HK-2 (cell line): ENCODE data around the gene AGPAT2.

ENCODE experiments used
- DNase-seq: peaks from one replicate; pipeline ENCODE4 v3.0.0-alpha.2; 2018; ENCODE audit not compliant: unreplicated experiment

The AGPAT2 gene

GRCh38 chr9:136700959-136701667, 13.9 kb upstream of the AGPAT2 start:
- no peak for DNase-seq

- no peak for DNase-seq
Measured at GRCh38 chr9:136700304-136700703, 13.0 kb upstream of the AGPAT2 start.

GRCh38 chr9:136698635-136699246, 11.5 kb upstream of the AGPAT2 start:
- DNase-seq: no peak

DNA sequence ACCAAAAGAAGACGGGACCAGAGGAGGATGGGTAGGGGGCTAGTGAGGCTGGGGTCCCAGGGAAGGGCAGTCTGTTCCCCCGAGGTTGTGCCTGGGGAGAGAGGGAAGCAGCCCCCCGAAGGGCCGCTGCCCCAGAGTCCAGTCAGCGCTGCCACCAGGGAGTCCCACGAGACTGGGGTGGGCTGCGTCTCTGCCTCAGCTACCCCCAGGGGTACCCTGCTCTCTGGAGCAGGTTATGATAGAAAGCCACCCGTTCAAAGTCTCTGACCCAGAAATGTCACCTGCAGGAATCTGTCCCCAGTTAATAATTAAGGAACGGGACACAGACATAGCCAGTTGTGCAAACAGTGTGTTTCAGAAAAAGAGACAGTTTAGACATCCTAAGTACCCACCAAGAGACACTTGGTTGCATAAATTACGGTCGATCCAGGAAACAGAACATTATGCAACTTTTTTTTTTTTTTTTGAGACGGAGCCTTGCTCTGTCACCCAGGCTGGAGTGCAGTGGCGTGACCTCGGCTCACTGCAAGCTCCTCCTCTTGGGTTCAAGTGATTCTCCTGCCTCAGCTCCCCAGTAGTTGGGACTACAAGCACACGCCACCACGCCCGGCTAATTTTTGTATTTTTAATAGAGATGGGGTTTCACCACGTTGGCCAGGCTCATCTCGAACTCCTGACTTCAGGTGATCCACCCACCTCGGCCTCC, 10.7 kb upstream of the AGPAT2 start:
- DNase-seq: no peak

DNA sequence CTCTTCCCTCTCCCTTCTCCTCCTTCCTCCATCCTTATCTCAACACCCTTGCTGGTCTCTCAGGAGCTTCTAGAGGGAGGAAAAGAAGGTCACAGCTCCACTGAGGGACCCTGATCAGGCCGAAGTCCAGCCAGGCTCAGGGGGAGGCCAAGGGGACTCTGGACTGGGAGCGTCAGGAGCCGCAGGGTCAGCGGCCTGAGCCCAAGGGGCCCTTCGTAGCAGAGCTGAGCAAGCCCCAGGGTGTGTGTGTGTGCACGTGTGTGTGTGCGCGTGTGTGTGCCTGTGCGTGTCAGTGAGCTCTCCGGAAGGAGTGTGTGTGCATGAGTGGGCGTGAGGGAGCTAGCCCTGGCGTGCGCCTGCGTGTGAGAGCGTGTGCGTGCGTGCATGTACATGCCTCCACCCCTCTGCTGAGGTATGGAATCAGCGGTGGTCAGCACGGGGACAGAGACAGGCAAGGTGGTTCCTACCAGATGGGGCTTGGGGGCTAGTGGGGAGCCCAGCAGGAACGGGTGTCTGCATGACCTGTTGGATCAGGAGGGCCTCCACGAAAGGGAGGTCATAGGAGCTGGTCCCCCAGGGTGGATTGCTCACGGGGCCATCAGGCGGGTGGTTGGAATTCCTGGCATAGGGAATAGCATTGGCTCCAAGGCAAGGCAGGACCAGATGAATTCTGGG, 10.0 kb upstream of the AGPAT2 start:
- DNase-seq: peak; percentile 60

- DNase-seq: no peak
Measured at GRCh38 chr9:136696502-136696901, 9.2 kb upstream of the AGPAT2 start.

DNA sequence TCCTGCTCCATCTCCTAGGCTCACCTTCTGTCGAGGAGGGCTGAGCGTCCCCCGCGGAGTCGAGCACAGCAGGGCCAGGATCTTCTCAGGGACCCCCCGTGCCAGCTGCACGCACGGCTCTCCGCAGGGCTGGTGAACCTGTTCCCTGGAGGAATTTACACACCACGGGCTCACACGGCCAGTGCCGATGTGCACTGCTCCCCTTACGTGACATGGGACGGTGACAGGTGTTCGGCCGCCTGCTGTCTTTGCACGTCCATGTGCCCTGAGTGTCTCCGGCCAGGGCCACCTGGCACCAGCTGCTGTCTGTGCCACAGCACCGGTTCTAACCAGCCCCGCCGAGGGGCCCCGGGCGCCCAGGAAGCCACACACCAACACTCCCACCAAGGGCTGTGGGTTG, 8.7 kb upstream of the AGPAT2 start:
- DNase-seq: no peak

DNA sequence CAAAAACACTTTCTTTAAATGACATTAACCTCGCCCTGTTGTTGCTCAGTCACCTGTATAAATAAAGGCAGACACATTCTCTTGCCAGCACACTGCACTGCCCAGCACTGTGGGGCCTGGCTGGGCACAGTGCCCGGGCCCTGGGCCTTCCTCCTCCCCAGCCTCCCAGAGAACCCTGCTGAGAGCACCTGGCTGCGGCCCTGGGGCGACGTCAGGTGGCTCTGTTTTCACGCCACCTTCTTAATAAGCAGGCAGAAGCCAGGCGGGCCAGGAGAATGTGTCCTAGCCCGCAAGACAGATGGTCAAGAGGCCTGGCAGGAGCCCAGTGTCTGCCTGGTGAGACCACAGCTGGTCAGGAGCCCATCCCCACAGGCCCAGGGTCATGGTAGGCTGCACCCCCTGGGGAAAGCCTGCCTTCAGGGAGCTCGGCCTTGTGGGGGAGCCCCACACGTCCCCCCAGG, 8.2 kb upstream of the AGPAT2 start:
- DNase-seq: no peak

DNA sequence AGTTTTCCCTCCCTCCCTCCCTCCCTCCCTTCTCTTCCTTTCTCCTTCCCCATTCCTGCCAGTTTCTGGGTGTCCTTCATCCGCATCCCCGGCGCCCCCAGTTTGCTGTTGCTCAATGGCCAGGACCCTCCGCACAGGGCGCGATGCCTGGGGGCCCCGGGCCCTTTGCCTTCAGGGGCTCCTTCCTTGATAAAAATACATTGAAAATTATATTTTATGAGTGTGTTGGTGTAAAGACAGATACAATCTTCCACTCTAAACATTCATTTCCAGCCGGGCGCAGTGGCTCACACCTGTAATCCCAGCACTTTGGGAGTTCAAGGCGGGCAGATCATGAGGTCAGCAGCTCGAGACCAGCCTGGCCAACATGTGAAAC, 7.6 kb upstream of the AGPAT2 start:
- DNase-seq: no peak

DNA sequence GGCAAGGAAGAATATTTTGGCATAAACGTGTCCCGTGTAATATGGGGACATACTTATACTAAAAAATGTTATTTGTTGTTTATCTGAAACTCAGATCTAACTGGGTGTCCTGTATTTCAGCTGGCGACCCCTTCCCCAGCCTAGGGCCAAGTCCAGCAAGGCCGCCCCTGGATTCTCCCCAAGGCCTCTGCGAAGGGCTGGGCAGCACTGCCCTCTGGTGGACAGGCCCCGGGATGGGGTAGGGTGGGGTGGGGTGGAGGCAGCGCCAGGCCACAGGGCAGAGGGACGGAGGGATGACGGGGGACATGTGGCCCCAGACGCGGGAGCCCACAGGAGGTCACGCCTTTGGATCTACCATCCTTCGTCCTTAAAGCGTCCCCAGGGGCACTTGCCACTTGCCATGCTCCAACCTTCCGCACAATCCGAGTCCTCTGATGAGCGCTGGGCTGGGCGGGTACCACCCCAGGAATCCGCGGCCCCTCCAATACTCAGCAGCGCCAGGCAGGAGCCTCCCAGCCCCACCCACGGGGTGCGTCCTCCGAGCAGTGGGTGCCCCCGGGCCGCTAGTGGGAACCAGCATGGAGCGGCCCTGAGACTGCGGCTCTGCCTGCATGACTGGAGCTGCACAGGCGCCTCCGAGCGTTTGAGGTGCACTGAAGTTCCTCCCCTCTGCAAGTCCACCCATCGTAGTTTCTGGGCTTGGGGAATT, 7.1 kb upstream of the AGPAT2 start:
- peak; percentile 61 for DNase-seq

DNA sequence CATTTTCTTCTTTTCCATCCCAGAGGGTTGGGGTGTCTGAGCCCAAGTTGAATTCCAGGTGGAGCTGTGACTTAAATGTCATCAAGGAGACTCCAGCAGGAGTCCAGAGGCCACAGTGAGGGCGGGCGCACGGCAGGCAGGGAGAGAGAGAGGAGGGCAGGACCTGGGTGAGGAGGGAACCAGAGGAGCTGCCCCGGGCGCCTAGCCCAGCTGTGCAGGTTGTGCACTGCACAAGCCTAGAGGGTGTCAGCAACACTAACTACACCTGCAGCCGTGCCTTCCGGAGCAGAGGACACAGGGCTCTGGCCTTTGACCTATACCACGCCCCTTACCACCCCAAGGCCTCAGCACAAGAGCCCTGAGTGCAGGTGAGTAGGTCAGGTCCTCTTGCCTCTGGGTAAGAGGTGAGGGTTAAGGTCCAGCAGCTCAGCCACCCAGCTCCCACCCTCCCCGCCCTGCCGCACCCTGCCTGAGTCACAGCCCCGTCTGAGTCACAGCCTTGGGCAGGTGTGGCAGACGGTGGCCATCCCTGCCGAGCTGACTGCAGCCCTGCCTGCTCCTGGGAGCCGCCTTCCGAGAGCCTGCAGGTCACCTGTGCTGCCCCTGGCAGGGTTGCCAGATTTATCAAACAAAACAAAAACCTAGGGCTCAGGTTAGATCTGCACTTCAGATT, 6.4 kb upstream of the AGPAT2 start:
- peak; percentile 76 for DNase-seq

GRCh38 chr9:136693135-136693489, 5.9 kb upstream of the AGPAT2 start:
- no peak for DNase-seq

- no peak for DNase-seq
Measured at GRCh38 chr9:136692185-136693134, 5.2 kb upstream of the AGPAT2 start.

DNA sequence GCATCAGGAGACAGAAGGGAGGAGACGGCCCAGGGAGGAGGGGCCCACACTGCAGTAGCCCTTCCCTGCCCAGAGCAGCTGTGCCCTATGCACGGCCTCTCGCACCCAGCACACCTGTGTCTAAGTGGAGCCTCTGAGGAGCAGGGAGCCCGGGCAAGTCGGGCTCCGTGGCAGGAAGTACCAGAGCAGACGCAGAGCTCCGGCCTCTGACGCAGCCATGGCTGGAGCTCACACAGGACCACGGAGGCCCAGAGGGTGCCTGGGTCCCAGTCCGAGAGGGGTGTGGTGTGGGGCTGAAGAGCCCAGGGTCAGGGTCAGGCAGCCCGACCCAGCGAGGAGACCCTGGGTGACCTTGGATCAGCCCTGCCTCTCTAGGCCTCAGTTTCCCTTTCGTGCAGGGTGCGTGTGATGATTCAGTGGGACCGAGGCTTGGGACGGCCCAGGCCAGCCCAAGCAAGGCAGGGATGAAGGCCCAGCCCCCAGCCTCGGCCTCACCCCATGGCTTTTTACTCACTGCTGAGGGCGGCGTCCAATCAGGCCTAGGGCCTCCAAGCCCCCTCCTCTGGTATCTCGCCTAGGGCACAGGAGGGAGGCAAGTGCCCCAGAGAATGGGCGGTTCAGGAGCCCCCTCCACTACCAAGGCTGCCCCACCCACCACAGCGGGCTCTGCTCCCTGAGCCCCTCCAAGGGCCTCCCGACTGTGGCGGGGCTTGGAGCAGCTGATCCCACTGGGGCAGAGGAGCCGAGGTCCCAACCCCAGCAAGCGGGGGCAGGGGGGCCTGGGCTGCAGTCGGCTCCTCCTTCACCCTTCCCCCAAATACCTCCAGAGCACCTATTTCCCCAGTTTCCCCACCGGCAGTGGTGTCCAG, 4.3 kb upstream of the AGPAT2 start:
- no peak for DNase-seq

DNA sequence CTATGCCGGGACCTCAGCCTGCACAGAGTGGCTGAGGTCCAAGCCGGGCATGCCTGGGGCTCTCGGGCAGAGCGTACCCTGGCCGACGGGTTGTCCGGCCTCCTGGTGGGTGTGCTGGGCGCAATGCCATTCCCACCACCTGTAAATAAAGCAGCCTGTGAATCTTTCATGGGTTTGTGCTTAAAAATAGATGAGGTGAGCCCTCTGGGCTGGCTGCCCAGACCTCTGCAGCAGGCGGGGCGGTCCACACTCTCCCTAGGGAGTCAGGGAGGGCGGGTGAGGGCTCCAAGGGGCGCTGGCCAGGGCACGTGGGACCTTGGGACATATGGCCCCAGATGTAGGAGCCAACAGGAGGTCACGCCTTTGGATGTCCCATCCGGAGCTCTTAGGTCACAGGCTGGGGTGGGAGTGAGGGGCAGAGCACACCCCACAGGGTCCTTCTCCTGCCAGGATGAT, 3.6 kb upstream of the AGPAT2 start:
- DNase-seq: no peak

DNA sequence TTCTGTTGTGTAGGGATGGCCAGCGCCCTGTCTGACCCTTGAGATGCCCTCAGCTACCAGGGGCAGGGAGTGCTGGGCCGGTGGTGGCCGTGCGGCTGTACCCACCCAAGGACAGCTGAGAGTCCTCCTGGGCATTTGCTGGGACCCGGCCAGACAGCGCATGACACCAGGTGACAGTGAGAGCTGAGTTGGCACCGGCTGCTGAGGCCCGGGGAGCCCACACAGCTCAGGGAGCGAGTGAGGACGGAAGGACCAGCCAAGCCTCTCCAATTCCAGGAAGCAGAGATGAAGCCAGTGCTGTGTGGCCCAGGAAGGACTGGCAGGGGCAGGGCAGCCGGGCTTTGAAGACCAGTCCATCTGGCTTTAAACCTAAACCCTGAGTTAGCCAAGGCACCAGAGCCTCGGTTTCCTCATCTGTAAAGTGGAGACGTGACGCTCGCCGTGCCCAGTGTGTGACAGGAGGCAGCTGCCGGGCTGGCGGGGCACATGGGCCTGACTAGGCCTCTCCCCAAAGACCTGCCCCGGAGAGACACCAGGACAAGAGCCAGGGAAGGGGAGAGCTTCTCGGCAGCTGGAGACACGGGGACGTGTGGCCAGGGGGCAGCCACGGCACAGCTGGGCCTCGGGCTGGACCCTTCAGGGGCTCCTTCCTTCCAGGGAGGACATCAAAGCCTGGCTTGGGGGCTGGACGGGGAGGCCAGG, 3.0 kb upstream of the AGPAT2 start:
- DNase-seq: no peak

GRCh38 chr9:136689108-136689460, 1.8 kb upstream of the AGPAT2 start:
- no peak for DNase-seq

DNA sequence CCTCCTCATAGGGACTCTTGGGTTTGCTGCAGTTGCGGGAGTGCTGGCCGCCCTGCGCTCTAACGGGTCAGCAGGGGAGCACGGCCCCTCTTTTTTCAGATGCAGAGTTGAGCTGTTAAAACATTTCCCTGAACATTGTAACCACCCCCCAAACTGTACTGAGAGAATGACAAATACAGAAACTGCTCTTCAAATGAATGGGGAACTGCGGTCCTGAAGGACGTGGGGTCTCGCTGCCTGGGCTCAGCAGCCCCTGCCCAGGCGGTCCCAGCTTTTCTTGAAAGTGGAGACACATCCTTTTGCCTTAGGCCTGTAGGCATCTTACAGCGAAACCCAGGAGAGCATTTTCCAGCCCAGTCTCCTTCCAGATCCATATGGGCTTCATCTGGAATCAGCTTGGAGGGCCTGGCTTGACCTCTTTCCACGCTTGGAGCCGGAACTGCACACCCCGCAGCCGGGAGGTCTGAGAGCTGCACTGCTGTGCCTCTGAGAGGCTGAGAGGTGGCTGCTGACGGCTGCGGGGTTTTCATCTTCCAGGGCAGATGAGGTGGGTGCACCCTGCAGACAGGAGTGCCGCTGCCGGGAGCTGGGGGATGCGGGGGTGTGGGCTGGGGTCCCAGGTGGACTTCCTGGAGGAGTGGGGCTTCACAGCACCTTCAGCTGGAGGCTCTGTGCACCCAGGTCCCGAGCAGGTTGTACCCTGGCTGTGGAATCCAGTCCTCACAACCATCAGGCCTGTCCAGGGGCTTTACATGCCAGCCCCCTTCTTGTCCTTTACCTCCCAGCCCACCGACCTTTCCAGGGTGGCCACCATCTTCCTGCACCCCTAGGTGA, 1.2 kb upstream of the AGPAT2 start:
- DNase-seq: no peak
